A549 (cell line): ENCODE data around the gene LMTK3. TPM values are rescaled to one million over a fixed set of nuclear protein-coding genes. Genes with fewer than 3 reads are reported as not detected.
A peak's percentile ranks its signal among the peaks of the same experiment; 100 is the strongest.

Experiments used
- ATAC-seq, 2 experiments: fragments of 200-7000 bp in 1 of 2; fragments of >200 bp in 1 of 2; cut with Nextera tagmentation in 1 of 2; cut with Tn5 transposase in 1 of 2; 3 replicates each; pipeline versions ENCODE4 v1.8.0 to v1.9.1; 2018 to 2020; ENCODE audit warnings: mild to moderate bottlenecking in 1 of 2, moderate library complexity in 1 of 2
- CTCF ChIA-PET: fragments of 300-600 bp; sonication (Branson Sonifier 250); formaldehyde crosslinking; extraction: SDS; loops from one replicate; lab custom pipeline; 2021; ENCODE audit warnings: antibody characterized with exemption, inconsistent platforms; lab: Yijun Ruan, JAX
- POLR2A ChIA-PET: fragments of 350-600 bp; formaldehyde crosslinking; extraction: SDS; loops from one replicate; lab custom pipeline; 2021; ENCODE audit warnings: antibody characterized with exemption, inconsistent platforms; lab: Yijun Ruan, JAX
- DNase-seq, 2 experiments: peaks; one replicate each; pipeline versions ENCODE4 v3.0.0 to v3.0.0-alpha.2; 2011 to 2016; ENCODE audit warnings: low read depth in 1 of 2, low spot score in 1 of 2
- FAIRE-seq: peaks from 2 replicates; lab custom pipeline; 2011; peaks lifted over from hg19 to GRCh38; lab: Jason Lieb, UNC
- H3K27ac ChIP-seq, 2 experiments: fragments of >200 bp; sonication (Bioruptor Twin); formaldehyde crosslinking; 3 replicates each; pipeline ENCODE4 v1.5.1; 2016 to 2017
- H3K4me1 ChIP-seq: fragments of >200 bp; sonication (Bioruptor Twin); formaldehyde crosslinking; 3 replicates; pipeline ENCODE4 v1.6.1; 2016
- H3K4me2 ChIP-seq: fragments of >200 bp; sonication (Bioruptor Twin); formaldehyde crosslinking; 3 replicates; pipeline ENCODE4 v1.6.1; 2016
- H3K4me3 ChIP-seq: fragments of >200 bp; sonication (Bioruptor Twin); formaldehyde crosslinking; 3 replicates; pipeline ENCODE4 v1.5.1; 2016
- H3K9me3 ChIP-seq: fragments of >200 bp; sonication (Bioruptor Twin); formaldehyde crosslinking; 3 replicates; pipeline ENCODE4 v1.6.1; 2016
- EP300 ChIP-seq, 2 experiments: fragments of >200 bp; sonication (Bioruptor Twin); formaldehyde crosslinking; IDR thresholded peaks; 2 replicates in 1 of 2; 3 replicates in 1 of 2; pipeline ENCODE4 v1.6.1; 2016 to 2017
- ESRRA ChIP-seq: fragments of 150-350 bp; IDR thresholded peaks from 2 replicates; pipeline ENCODE4 v1.6.1; 2014; ENCODE audit warnings: mild to moderate bottlenecking, low read length, borderline replicate concordance
- FOSB ChIP-seq: fragments of 250-450 bp; sonication (Bioruptor Pico); IDR thresholded peaks from 2 replicates; pipeline ENCODE4 v1.5.0; 2020; ENCODE audit warnings: mild to moderate bottlenecking, moderate library complexity
- HEYL ChIP-seq: fragments of 250-450 bp; sonication (Bioruptor Pico); IDR thresholded peaks from 2 replicates; pipeline ENCODE4 v1.8.0; 2021; ENCODE audit warnings: mild to moderate bottlenecking, moderate library complexity
- HOXA7 ChIP-seq: fragments of 250-450 bp; sonication (Bioruptor Pico); IDR thresholded peaks from 2 replicates; pipeline ENCODE4 v1.5.0; 2020; ENCODE audit warnings: mild to moderate bottlenecking, moderate library complexity
- HOXB5 ChIP-seq: fragments of 250-450 bp; sonication (Bioruptor Pico); IDR thresholded peaks from 2 replicates; pipeline ENCODE4 v1.5.0; 2020; ENCODE audit warnings: mild to moderate bottlenecking, moderate library complexity
- JUN ChIP-seq, 2 experiments: fragments of >200 bp; sonication (Bioruptor Twin); formaldehyde crosslinking; IDR thresholded peaks; 2 replicates in 1 of 2; 3 replicates in 1 of 2; pipeline ENCODE4 v1.6.1; 2016 to 2017
- MYC ChIP-seq: IDR thresholded peaks from 2 replicates; pipeline ENCODE4 v1.6.1; 2012; ENCODE audit warnings: mild to moderate bottlenecking, inconsistent platforms, low read length, improper control_type of control experiment, borderline replicate concordance
- NFE2L2 ChIP-seq: fragments of 150-350 bp; conservative IDR thresholded peaks from 2 replicates; pipeline ENCODE4 v1.6.1; 2014; ENCODE audit warnings: low read length
- NPAS2 ChIP-seq: fragments of 250-450 bp; sonication (Bioruptor Pico); IDR thresholded peaks from 2 replicates; pipeline ENCODE4 v1.8.0; 2022; ENCODE audit warnings: mild to moderate bottlenecking, moderate library complexity, borderline replicate concordance
- NR3C1 ChIP-seq: fragments of >200 bp; sonication (Bioruptor Twin); formaldehyde crosslinking; IDR thresholded peaks from 3 replicates; pipeline ENCODE4 v1.6.1; 2017
- RAD21 ChIP-seq, 2 experiments: fragments of >200 bp in 1 of 2; sonication (Bioruptor Twin) in 1 of 2; formaldehyde crosslinking in 1 of 2; IDR thresholded peaks in 1 of 2; conservative IDR thresholded peaks in 1 of 2; 2 replicates in 1 of 2; 3 replicates in 1 of 2; pipeline ENCODE4 v1.6.1; 2012 to 2018; ENCODE audit warnings: inconsistent platforms in 1 of 2
- RARB ChIP-seq: fragments of 250-450 bp; sonication (Bioruptor Pico); IDR thresholded peaks from 2 replicates; pipeline ENCODE4 v1.8.0; 2021; ENCODE audit warnings: mild to moderate bottlenecking, moderate library complexity
- SMC3 ChIP-seq: fragments of >200 bp; sonication (Bioruptor Twin); formaldehyde crosslinking; IDR thresholded peaks from 3 replicates; pipeline ENCODE4 v1.6.1; 2018; ENCODE audit warnings: inconsistent platforms
- SREBF2 ChIP-seq: fragments of 450-650 bp; IDR thresholded peaks from 2 replicates; pipeline ENCODE4 v1.6.1; 2014; ENCODE audit warnings: mild to moderate bottlenecking, moderate library complexity
- ZNF302 ChIP-seq: fragments of 250-450 bp; sonication (Bioruptor Pico); IDR thresholded peaks from 2 replicates; pipeline ENCODE4 v1.9.0; 2021; ENCODE audit warnings: inconsistent platforms, mild to moderate bottlenecking, moderate library complexity
- WGBS: methylation state at CpG from one replicate; pipeline ENCODE4 v1.1.6; 2017; ENCODE audit errors: missing lambda C conversion rate; 5-methylcytosine and 5-hydroxymethylcytosine counted together
- polyA plus RNA-seq, 4 experiments: library from polyadenylated mRNA; depleted of rRNA in 3 of 4; stranded (reverse); fragments of >200 nt; fragmentation: RNase III in 1 of 4; extraction: RNeasy Plus Mini Kit Qiagen cat#74134 plus additional on column Dnase treatment in 1 of 4; gene quantifications; 2 replicates in 3 of 4; 3 replicates in 1 of 4; pipeline ENCODE4 v1.2.3, GENCODE V29; 2011 to 2017
- TF ChIP-seq, protein P1 (sequence below): fragments of 450-650 bp; IDR thresholded peaks from 2 replicates; pipeline ENCODE4 v1.6.1; 2014; ENCODE audit warnings: antibody characterized with exemption
- TF ChIP-seq, protein P2 (sequence below): fragments of >200 bp; sonication (Bioruptor Twin); formaldehyde crosslinking; IDR thresholded peaks from 2 replicates; pipeline ENCODE4 v1.6.1; 2016
- TF ChIP-seq, protein P3 (sequence below): fragments of 200-600 bp; sonication (generic); IDR thresholded peaks from 2 replicates; pipeline ENCODE4 v1.6.1; 2016; ENCODE audit warnings: antibody characterized with exemption, mild to moderate bottlenecking, moderate library complexity

The LMTK3 gene
- polyA plus RNA-seq, 2 of the 4 experiments (the other 2 are of a cell fraction), result 0.62 to 6.1 TPM

DNA sequence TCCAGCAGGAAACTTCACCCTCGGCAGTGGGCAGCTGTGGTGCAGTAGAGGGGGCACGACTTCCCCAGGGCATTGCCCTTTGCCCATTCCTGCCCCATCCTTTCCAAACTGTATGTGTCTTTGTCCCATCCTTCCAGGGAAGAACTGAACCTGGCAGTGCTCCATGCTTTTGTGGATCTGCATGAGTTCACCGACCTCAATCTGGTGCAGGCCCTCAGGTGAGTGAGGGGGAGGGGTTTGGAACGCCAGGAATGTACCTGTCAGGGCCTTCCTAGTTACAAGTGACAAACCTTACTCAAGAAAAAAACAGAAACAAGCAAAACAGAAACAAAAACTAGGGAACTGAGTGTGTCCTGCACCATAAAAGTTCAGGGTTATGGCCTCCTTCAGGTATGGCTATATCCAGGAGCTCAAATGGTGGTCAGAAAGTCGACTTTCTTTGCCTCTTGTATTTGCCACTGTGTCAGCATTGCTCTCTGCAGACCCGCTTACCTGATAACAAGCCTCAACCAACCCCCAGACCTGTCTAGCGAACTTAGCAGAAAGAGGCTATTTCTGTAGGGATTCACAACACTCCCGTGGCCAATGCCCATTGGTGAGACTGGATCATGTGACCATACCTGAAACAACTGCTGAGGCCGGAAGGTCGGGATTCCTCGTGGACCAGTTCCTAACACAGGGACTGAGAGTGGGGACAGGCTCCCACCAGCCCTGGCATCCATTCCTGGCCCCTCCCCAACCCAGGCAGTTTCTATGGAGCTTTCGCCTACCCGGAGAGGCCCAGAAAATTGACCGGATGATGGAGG, 38.3 kb downstream of the LMTK3 start:
- FAIRE-seq (no peak), ATAC-seq (no peak), DNase-seq (no peak)
- H3K4me3 ChIP-seq, result no peak overlapping the region
- peaks cover 9% of the 10 kb centered on the region; the same call in 2 of the 3 replicates for H3K4me1 ChIP-seq
- ChIA-PET CTCF (interaction anchor here (0.7 to 6.5 kb wide), 6 partner anchors 12 to 183 kb away, joined by 3 to 58 read pairs (median 6); no protein-coding TSS in a partner anchor), POLR2A (no interaction called here)
- WGBS, result 89% methylated on average over 14 of the region's 14 CpGs
- no peaks in the 10 kb centered on the region for H3K9me3 ChIP-seq
- no peak overlapping the region for H3K4me2 ChIP-seq
- TF ChIP-seq, protein P1, sequence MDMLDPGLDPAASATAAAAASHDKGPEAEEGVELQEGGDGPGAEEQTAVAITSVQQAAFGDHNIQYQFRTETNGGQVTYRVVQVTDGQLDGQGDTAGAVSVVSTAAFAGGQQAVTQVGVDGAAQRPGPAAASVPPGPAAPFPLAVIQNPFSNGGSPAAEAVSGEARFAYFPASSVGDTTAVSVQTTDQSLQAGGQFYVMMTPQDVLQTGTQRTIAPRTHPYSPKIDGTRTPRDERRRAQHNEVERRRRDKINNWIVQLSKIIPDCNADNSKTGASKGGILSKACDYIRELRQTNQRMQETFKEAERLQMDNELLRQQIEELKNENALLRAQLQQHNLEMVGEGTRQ, result peak; percentile 30; the same call in 1 of the 2 replicates
- TF ChIP-seq, protein P2, sequence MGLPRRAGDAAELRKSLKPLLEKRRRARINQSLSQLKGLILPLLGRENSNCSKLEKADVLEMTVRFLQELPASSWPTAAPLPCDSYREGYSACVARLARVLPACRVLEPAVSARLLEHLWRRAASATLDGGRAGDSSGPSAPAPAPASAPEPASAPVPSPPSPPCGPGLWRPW, result no peak
- TF ChIP-seq, all 56 proteins: peak for 1
- H3K27ac ChIP-seq, result no peak overlapping the region

DNA sequence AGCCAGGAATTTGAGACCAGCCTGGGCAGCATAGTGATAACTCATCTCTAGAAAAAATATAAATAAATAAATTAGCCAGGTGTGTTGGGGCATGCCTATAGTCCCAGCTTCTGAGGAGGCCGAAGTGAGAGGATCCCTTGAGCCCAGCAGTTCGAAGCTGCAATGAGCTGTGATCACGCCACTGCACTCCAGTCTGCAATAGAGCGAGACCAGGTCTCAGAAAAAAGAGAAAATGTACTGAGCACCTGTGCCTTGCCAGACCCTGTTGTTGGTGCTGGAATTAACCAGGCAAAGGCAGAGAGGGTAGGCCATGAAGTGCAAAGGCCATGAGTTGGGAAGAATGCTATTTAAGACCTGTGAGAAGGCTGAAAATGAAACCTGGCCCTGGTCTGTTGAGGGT, 39.8 kb downstream of the LMTK3 start:
- 97% methylated on average over 4 of the region's 4 CpGs for WGBS
- POLR2A ChIA-PET, result no interaction called here
- DNase-seq (no peak), ATAC-seq (no peak), FAIRE-seq (no peak)
- Histone ChIP-seq H3K4me3 (no peak overlapping the region), H3K9me3 (no peaks in the 10 kb centered on the region), H3K4me2 (no peak overlapping the region), H3K4me1 (peaks cover 18% of the 10 kb centered on the region; the same call in 2 of the 3 replicates), H3K27ac (no peak overlapping the region)
- CTCF ChIA-PET, result interaction anchor here (2.0 kb wide), 1 partner anchor 137 kb away, joined by 8 read pairs; no protein-coding TSS in a partner anchor
- TF ChIP-seq NFE2L2 (no peak), RARB (CRISPR knock-in tag) (no peak), SMC3 (no peak), HEYL (CRISPR knock-in tag) (no peak), HOXB5 (no peak), EP300 (IDR thresholded peaks at IDR 0.05) (no peak), NPAS2 (CRISPR knock-in tag) (no peak), FOSB (CRISPR knock-in tag) (no peak), HOXA7 (CRISPR knock-in tag) (no peak), ESRRA (no peak), MYC (no peak), NR3C1 (no peak), RAD21 (conservative IDR thresholded peaks at IDR 0.05 in 1 of 2, IDR thresholded peaks at IDR 0.05 in 1 of 2) (no peak), ZNF302 (CRISPR knock-in tag) (no peak), JUN (IDR thresholded peaks at IDR 0.05) (no peak), SREBF2 (no peak)
- TF ChIP-seq, protein P3, sequence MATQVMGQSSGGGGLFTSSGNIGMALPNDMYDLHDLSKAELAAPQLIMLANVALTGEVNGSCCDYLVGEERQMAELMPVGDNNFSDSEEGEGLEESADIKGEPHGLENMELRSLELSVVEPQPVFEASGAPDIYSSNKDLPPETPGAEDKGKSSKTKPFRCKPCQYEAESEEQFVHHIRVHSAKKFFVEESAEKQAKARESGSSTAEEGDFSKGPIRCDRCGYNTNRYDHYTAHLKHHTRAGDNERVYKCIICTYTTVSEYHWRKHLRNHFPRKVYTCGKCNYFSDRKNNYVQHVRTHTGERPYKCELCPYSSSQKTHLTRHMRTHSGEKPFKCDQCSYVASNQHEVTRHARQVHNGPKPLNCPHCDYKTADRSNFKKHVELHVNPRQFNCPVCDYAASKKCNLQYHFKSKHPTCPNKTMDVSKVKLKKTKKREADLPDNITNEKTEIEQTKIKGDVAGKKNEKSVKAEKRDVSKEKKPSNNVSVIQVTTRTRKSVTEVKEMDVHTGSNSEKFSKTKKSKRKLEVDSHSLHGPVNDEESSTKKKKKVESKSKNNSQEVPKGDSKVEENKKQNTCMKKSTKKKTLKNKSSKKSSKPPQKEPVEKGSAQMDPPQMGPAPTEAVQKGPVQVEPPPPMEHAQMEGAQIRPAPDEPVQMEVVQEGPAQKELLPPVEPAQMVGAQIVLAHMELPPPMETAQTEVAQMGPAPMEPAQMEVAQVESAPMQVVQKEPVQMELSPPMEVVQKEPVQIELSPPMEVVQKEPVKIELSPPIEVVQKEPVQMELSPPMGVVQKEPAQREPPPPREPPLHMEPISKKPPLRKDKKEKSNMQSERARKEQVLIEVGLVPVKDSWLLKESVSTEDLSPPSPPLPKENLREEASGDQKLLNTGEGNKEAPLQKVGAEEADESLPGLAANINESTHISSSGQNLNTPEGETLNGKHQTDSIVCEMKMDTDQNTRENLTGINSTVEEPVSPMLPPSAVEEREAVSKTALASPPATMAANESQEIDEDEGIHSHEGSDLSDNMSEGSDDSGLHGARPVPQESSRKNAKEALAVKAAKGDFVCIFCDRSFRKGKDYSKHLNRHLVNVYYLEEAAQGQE, result no peak
